Sigmoid colon (tissue), 7 donors: ENCODE measurements around the gene CLEC4C. TPM values are rescaled to one million over a fixed set of nuclear protein-coding genes. Genes with fewer than 3 reads are reported as not detected.
"Not testable (repeated sequence)": the region's sequence is repeated elsewhere in the genome, so short reads cannot be mapped to it uniquely, and the experiment has no call there.

ENCODE experiments used
- DNase-seq: peaks from one replicate; pipeline ENCODE4 v3.0.0-alpha.2; 2019
- H3K27ac ChIP-seq, 4 donors: fragments of 200-600 bp; sonication (generic); one replicate each; pipeline ENCODE4 v1.5.1; 2016 to 2019; ENCODE audit warnings: mild to moderate bottlenecking in 1 of 4
- H3K27me3 ChIP-seq, 3 donors: fragments of 200-600 bp; sonication (generic); one replicate each; pipeline ENCODE4 v1.5.1; 2019; ENCODE audit warnings: mild to moderate bottlenecking in 1 of 3
- H3K36me3 ChIP-seq, 4 donors: fragments of 200-600 bp; sonication (generic); one replicate each; pipeline ENCODE4 v1.5.1; 2016 to 2019
- H3K4me1 ChIP-seq, 4 donors: fragments of 200-600 bp; sonication (generic); one replicate each; pipeline ENCODE4 v1.5.1; 2017 to 2019
- H3K4me3 ChIP-seq, 4 donors: fragments of 200-600 bp; sonication (generic); one replicate each; pipeline ENCODE4 v1.5.1; 2017 to 2019; ENCODE audit warnings: mild to moderate bottlenecking in 2 of 4, moderate library complexity in 1 of 4
- H3K9me3 ChIP-seq, 4 donors: fragments of 200-600 bp in 3 of 4; sonication (generic) in 3 of 4; one replicate each; pipeline versions ENCODE4 v1.5.1 to v1.6.1; 2013 to 2019
- EP300 ChIP-seq, 4 donors: sonication (generic); formaldehyde crosslinking; IDR thresholded peaks; one replicate each; pipeline ENCODE4 v1.6.1; 2017; ENCODE audit warnings: antibody characterized with exemption in 4 of 4
- POLR2A ChIP-seq, 2 donors: fragments of 450-650 bp; IDR thresholded peaks; one replicate each; pipeline ENCODE4 v1.6.1; 2016; ENCODE audit warnings: antibody characterized with exemption in 2 of 2, mild to moderate bottlenecking in 2 of 2, moderate library complexity in 2 of 2
- POLR2AphosphoS5 ChIP-seq, 4 donors: sonication (generic); formaldehyde crosslinking; IDR thresholded peaks; one replicate each; pipeline ENCODE4 v1.6.1; 2017; ENCODE audit warnings: antibody characterized with exemption in 4 of 4
- WGBS, 2 donors: extraction: QIAGEN DNeasy Blood & Tissue Kit; methylation state at CpG; one replicate each; pipeline ENCODE4 v1.1.7; 2013; 5-methylcytosine and 5-hydroxymethylcytosine counted together
- intact Hi-C: fragments of 100-400 bp; cut with DNase I; formaldehyde crosslinking; loops from one replicate; pipeline ENCODE4 v1.15.1; 2023
- polyA plus RNA-seq, 3 donors: library from polyadenylated mRNA; stranded (reverse); fragments of 200-250 nt; gene quantifications; one replicate each; pipeline ENCODE4 v1.2.3, GENCODE V29; 2013
- total RNA-seq, 4 donors: library from RNA; depleted of rRNA; stranded (reverse); fragments of >200 nt; gene quantifications; one replicate each; pipeline ENCODE4 v1.1.0, GENCODE V29; 2016
- TF ChIP-seq, protein P1 (sequence below), 4 experiments: fragments of 450-650 bp in 3 of 4; fragments of 200-600 bp in 1 of 4; IDR thresholded peaks; one replicate each; pipeline ENCODE4 v1.5.1; 2016 to 2019; ENCODE audit warnings: antibody characterized with exemption in 4 of 4, mild to moderate bottlenecking in 3 of 4, moderate library complexity in 2 of 4
- donor health status: healthy with polysubstance abuse.
- donor health status: Bipolar disorder and iron deficiency.
- donor health status: healthy.

Gene CLEC4C
- total and polyA plus RNA-seq, 7 donors: 0.16 TPM; not detected in 6

DNA sequence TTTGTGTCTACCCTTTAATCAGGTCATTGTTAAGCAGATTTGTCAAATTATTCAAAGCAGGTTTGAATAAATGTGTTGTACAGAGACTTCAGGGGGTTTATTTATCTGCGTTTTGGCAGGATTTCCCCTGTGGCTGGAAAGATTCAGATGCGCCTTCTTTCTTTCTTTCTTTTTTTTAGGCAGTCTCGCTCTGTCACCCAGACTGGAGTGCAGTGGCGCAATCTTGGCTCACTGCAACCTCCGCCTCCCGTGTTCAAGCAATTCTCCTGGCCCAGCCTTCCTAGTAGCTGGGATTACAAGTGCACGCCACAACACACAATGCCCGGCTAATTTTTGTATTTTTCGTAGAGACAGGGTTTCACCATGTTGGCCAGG is 11.6 kb upstream of the CLEC4C start:
- Histone ChIP-seq H3K27me3 (no peaks in the 10 kb centered on the region), H3K9me3 (no peaks in the 10 kb centered on the region), H3K36me3 (no peaks in the 10 kb centered on the region), H3K4me1 (no peaks in the 10 kb centered on the region), H3K27ac (no peak overlapping the region), H3K4me3 (no peak overlapping the region)
- intact Hi-C loops: no loop called here
- DNase-seq: no peak
- WGBS, 2 donors: 76 to 83% methylated on average over 9 of the region's 9 CpGs
- TF ChIP-seq EP300 (IDR thresholded peaks at IDR 0.05): no peak
- no peak for TF ChIP-seq POLR2AphosphoS5 (IDR thresholded peaks at IDR 0.05)
- TF ChIP-seq, protein P1, sequence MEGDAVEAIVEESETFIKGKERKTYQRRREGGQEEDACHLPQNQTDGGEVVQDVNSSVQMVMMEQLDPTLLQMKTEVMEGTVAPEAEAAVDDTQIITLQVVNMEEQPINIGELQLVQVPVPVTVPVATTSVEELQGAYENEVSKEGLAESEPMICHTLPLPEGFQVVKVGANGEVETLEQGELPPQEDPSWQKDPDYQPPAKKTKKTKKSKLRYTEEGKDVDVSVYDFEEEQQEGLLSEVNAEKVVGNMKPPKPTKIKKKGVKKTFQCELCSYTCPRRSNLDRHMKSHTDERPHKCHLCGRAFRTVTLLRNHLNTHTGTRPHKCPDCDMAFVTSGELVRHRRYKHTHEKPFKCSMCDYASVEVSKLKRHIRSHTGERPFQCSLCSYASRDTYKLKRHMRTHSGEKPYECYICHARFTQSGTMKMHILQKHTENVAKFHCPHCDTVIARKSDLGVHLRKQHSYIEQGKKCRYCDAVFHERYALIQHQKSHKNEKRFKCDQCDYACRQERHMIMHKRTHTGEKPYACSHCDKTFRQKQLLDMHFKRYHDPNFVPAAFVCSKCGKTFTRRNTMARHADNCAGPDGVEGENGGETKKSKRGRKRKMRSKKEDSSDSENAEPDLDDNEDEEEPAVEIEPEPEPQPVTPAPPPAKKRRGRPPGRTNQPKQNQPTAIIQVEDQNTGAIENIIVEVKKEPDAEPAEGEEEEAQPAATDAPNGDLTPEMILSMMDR (IDR thresholded peaks at IDR 0.05): no peak
- no peak for TF ChIP-seq POLR2A (IDR thresholded peaks at IDR 0.05)

DNA sequence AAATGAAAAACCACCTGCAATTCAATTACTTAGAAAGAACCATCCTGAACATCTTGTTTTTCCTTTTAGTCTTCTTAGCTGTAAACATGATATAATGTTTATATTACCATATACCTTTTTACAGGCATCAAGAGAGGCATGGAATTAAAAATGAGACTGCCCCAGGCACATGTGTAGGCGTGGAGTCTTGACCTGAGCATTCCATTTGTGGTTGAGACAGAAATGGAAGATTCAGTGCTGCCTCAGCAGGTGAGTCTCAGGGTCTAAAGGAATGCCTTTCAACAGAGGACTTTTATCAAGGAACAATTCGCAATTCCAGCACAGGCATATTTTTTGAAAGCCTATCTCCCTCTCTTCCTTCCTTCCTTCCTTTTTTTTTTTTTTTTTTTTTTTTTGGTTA is 9.8 kb upstream of the CLEC4C start:
- no peaks in the 10 kb centered on the region for H3K36me3 ChIP-seq
- no peak overlapping the region for H3K4me3 ChIP-seq
- no peaks in the 10 kb centered on the region for H3K27me3 ChIP-seq
- 58 to 77% methylated on average over 2 of the region's 2 CpGs for WGBS, 2 donors
- H3K27ac ChIP-seq: no peak overlapping the region
- intact Hi-C loops: no loop called here
- DNase-seq: no peak
- TF ChIP-seq POLR2AphosphoS5 (IDR thresholded peaks at IDR 0.05) (no peak), POLR2A (IDR thresholded peaks at IDR 0.05) (no peak), EP300 (IDR thresholded peaks at IDR 0.05) (no peak)
- TF ChIP-seq, protein P1 (IDR thresholded peaks at IDR 0.05): no peak
- H3K4me1 ChIP-seq: no peaks in the 10 kb centered on the region
- H3K9me3 ChIP-seq: no peaks in the 10 kb centered on the region

DNA sequence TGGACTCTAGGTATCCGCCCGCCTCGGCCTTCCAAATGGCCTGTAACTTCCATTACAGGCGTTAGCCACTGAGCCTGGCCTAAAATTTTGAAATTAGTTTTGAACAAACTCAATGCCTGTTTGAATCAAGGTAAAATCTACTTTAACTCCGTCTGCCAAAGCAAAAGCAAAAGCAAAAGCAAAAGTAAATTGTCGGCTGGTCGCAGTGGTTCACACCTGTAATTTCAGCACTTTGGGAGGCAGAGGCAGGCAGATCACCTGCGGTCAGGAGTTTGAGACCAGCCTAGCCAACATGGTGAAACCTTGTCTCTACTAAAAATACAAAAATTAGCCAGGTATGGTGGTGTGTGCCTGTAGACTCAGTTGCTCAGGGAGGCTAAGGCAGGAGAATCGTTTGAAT is 8.5 kb upstream of the CLEC4C start:
- H3K36me3 ChIP-seq, H3K4me1 ChIP-seq, DNase-seq, H3K27me3 ChIP-seq, H3K27ac ChIP-seq, H3K4me3 ChIP-seq, intact Hi-C loops, H3K9me3 ChIP-seq: not testable (repeated sequence)
- WGBS, 2 donors: 67 to 77% methylated on average over 9 of the region's 9 CpGs

DNA sequence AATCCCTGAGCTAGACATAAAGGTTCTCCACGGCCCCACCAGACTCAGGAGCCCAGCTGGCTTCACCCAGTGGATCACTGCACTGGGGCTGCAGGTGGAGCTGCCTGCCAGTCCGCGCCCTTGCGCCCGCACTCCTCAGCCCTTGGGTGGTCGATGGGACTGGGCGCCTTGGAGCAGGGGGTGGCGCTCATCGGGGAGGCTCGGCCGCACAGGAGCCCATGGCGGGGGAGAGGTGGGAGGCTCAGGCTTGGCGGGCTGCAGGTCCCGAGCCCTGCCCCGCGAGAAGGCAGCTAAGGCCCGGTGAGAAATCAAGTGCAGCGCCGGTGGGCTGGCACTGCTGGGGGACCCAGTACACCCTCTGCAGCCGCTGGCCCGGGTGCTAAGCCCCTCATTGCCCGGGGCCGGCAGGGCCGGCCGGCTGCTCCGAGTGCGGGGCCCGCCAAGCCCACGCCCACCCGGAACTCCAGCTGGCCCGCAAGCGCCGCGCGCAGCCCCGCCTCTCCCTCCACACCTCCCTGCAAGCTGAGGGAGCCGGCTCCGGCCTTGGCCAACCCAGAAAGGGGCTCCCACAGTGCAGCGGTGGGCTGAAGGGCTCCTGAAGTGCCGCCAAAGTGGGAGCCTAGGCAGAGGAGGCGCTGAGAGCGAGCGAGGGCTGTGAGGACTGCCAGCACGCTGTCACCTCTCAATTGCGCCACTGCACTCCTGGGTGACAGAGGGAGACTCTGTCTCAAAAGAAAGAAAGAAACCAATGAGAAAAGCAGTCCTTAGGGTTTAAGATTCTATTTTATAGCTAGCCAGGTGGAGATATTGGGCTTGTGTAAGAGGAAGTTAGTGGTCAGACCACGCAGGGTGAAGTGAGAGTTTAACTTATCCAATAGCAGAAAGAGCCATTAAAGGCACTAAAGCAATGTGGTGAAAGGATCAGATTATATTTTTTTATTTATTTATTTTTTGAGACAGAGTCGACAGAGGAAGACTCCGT is 5.1 kb upstream of the CLEC4C start:
- intact Hi-C loops, H3K4me3 ChIP-seq, H3K9me3 ChIP-seq, H3K27ac ChIP-seq, DNase-seq, H3K4me1 ChIP-seq, H3K36me3 ChIP-seq, H3K27me3 ChIP-seq: not testable (repeated sequence)
- 90 to 93% methylated on average over 39 to 43 of the region's 48 CpGs for WGBS, 2 donors

DNA sequence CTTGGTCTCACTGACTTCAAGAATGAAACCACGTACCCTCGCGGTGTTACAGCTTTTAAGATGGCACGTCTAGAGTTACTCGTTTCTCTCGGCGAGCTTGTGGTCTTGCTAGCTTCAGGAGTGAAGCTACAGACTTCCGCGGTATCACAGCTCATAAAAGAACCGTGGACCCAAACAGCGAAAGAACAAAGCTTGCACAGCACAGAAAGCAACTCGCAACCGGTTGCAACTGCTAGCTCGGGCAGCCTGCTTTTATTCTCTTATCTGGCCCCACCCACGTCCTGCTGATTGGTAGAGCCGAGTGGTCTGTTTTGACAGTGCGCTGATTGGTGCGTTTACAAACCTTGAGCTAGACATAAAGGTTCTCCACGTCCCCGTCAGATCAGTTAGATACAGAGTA is 4.2 kb upstream of the CLEC4C start:
- Histone ChIP-seq H3K4me1 (no peaks in the 10 kb centered on the region), H3K4me3 (no peak overlapping the region), H3K27ac (no peak overlapping the region), H3K27me3 (no peaks in the 10 kb centered on the region), H3K9me3 (no peaks in the 10 kb centered on the region), H3K36me3 (no peaks in the 10 kb centered on the region)
- TF ChIP-seq, protein P1 (IDR thresholded peaks at IDR 0.05): no peak
- TF ChIP-seq EP300 (IDR thresholded peaks at IDR 0.05): no peak
- TF ChIP-seq POLR2A (IDR thresholded peaks at IDR 0.05): no peak
- no peak for TF ChIP-seq POLR2AphosphoS5 (IDR thresholded peaks at IDR 0.05)
- DNase-seq: no peak
- 85 to 90% methylated on average over 20 of the region's 20 CpGs for WGBS, 2 donors
- intact Hi-C loops: no loop called here

DNA sequence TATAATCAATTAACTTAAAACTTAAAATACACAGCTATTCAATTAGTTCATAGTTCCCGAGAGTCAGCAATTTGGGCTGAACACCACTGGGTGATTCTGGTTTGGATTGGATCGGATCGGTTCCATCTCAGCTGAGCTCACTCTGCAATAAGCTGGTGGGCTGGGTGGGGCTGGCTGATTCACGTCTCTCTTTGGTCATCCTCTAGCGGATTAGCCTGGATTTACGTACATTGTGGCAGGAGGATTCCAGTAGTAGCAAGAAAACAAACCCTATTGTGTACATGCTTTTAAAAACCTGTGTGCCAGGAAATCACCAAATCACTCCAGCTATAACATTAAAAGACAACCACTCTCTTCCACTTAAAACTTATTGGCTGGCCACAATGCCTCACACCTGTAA is 3.2 kb upstream of the CLEC4C start:
- TF ChIP-seq EP300 (IDR thresholded peaks at IDR 0.05) (no peak), POLR2A (IDR thresholded peaks at IDR 0.05) (no peak), POLR2AphosphoS5 (IDR thresholded peaks at IDR 0.05) (no peak)
- TF ChIP-seq, protein P1 (IDR thresholded peaks at IDR 0.05): no peak
- Histone ChIP-seq H3K4me3 (no peak overlapping the region), H3K36me3 (no peaks in the 10 kb centered on the region), H3K27ac (no peak overlapping the region), H3K4me1 (no peaks in the 10 kb centered on the region), H3K27me3 (no peaks in the 10 kb centered on the region), H3K9me3 (no peaks in the 10 kb centered on the region)
- no peak for DNase-seq
- intact Hi-C loops: no loop called here
- WGBS, 2 donors: 74 to 86% methylated on average over 6 of the region's 6 CpGs
